22Rv1 (cell line): ENCODE measurements around the gene GABPB1.

Experiments used
- H3K27ac ChIP-seq: fragments of 450-650 bp; 2 replicates; pipeline ENCODE4 v1.5.1; 2017
- ZFX ChIP-seq: fragments of 450-650 bp; IDR thresholded peaks from 2 replicates; pipeline ENCODE4 v1.6.1; 2017; ENCODE audit warnings: antibody characterized with exemption, borderline replicate concordance
- TF ChIP-seq, protein P1 (sequence below): fragments of 450-650 bp; IDR thresholded peaks from 2 replicates; pipeline ENCODE4 v1.5.1; 2017; ENCODE audit warnings: mild to moderate bottlenecking

GABPB1 gene

DNA sequence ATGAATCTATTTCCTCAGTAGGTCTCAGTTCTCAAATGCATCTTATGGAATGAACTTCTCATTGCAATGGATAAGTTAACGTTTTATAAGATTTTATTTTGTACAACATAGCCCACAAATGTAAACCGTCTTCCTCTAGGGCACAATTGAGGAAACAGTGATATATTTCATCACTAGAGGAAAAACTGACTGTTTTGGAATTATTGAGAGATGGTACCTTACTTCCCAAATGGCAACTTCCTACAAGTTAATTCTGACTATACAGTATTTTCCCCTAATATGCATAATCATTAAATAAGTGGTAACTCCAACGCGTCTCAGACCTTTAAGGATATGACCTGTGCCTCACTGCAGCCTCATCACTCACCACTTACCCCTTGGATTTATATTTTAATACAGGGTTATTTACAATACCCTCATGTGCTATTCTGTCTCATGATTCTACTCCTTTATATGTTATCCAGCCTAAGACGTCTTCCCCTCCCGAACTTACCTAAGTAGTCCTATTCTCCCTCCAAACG lies 13.3 kb downstream of the GABPB1 start:
- H3K27ac ChIP-seq, result no peak overlapping the region
- TF ChIP-seq, protein P1, sequence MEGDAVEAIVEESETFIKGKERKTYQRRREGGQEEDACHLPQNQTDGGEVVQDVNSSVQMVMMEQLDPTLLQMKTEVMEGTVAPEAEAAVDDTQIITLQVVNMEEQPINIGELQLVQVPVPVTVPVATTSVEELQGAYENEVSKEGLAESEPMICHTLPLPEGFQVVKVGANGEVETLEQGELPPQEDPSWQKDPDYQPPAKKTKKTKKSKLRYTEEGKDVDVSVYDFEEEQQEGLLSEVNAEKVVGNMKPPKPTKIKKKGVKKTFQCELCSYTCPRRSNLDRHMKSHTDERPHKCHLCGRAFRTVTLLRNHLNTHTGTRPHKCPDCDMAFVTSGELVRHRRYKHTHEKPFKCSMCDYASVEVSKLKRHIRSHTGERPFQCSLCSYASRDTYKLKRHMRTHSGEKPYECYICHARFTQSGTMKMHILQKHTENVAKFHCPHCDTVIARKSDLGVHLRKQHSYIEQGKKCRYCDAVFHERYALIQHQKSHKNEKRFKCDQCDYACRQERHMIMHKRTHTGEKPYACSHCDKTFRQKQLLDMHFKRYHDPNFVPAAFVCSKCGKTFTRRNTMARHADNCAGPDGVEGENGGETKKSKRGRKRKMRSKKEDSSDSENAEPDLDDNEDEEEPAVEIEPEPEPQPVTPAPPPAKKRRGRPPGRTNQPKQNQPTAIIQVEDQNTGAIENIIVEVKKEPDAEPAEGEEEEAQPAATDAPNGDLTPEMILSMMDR, result no peak
- TF ChIP-seq ZFX, result no peak

DNA sequence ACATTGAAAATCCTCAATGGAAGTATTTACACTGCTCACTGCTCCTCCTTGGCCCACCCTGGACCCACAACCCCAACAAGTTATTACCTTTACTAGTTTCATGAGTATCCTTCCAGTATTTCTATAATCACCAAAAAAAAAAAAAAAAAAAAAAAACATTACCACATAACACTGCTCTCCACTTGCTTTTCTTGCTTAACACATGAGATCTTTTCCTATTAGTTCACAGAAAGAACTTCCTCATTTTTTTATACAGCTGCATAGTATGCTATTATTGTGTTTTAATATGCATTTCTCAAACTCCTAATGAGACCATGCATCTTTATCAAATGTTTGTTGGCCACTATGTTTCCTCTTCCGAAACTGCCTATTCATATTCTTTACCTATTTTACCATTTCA lies 14.6 kb downstream of the GABPB1 start:
- no peak overlapping the region for H3K27ac ChIP-seq
- TF ChIP-seq ZFX, result no peak
- TF ChIP-seq, protein P1, result no peak

DNA sequence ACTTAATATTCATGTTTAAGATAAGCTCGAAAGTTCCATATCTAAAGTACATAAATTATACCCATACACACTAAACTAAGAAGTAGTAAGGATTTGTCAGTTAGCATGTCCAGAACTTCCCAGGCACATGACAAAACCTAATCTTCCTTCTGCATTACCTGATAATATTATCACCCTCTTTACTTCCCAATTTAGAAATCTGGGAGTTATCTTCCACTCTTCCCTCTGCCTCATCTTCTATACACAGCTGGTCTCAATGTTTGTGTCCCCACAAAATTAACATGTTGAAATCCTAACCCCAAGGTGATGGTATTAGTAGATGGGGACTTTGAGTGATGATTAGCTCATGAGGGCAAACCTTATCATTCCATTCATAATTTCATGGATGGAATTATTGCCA lies 15.3 kb downstream of the GABPB1 start:
- TF ChIP-seq, protein P1, result no peak
- no peak for TF ChIP-seq ZFX

DNA sequence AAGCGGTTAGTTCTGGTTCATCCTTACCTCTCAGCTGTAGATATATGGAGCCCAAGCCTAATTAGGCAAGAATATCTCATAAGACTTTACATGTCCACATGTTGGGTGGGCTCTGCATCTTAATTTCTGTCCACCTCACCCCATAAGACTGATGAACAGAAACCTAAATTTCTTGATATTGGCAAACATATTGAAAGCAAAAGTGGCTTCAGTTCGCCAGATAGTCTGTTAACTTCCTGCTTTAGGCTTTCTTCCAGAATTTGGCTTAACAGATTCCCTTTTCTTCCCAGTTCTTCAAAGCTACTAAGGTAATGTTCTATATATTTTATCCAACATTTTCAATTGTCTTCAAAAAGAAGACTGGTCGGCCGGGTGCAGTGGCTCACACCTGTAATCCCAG lies 19.7 kb downstream of the GABPB1 start:
- H3K27ac ChIP-seq, result no peak overlapping the region
- TF ChIP-seq, protein P1, result no peak
- no peak for TF ChIP-seq ZFX

More for the DNA sequence above, 15.3 kb downstream of the GABPB1 start:
- no peak overlapping the region for H3K27ac ChIP-seq

DNA sequence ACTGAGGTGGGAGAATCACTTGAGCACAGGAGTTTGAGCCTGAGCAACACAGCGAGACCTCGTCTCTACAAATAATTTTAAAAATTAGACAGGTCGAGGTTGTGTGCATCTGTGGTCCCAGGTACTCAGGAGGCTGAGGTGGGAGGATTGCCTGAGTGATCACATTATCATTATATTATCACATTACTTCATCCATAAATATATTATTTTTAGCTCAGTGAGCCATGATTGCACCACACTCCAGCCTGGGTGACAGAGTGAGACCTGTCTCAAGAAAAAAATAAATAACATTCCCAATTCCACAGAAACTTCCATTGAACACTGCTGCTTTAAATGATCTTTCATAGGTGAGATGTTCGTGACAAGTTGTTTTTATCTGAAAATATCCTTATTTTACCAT lies 21.8 kb downstream of the GABPB1 start:
- no peak overlapping the region for H3K27ac ChIP-seq
- TF ChIP-seq, protein P1, result no peak
- TF ChIP-seq ZFX, result no peak

DNA sequence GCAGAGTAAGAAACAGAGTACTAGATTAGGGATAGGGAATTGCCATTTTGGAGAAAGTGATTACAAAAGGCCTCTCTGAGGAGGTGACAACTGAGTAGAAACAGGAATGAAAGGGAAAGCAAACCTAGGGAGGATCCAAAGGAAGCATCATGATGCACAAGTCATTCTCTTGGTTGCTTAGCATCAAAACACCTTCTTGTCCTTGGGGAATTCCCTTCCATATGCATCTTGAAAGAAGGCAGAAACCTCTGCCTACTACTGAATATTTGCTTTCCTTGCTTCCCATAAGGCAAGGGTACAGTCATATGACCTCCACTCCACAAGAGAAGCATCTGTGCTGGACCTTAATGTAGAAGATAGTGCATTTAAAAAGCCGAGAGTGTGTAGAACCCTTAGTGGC lies 24.1 kb downstream of the GABPB1 start:
- TF ChIP-seq, protein P1, result no peak
- no peak for TF ChIP-seq ZFX
- H3K27ac ChIP-seq, result no peak overlapping the region

DNA sequence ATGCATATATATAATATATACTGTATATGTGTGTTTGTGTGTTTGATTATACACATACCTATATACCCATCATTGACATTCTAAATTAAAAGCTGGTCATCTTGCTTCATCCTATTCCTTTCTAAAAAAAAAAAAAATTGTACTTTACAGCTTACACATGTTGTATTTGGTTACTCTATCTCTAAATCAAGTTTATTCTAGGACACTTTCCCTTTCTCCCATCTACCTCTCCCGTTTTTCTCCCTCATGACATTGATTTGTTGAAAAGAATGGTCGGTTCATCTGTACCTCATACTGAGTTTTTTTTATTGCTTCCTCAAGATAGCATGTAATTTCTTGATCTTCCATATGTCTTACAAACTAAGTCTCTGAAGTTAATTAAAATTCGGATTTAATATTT lies 26.9 kb downstream of the GABPB1 start:
- no peak for TF ChIP-seq ZFX
- TF ChIP-seq, protein P1, result no peak

More for the DNA sequence above, 26.9 kb downstream of the GABPB1 start:
- no peak overlapping the region for H3K27ac ChIP-seq
